Omental fat pad (tissue), 4 donors: ENCODE results near the gene ST8SIA6. TPM values are rescaled to one million over a fixed set of nuclear protein-coding genes. Genes with fewer than 3 reads are reported as not detected.

Source experiments
- ATAC-seq: fragments of 150-250 bp; one replicate; pipeline ENCODE4 v1.9.1; 2016; ENCODE audit warnings: mild to moderate bottlenecking, moderate library complexity; ENCODE audit not compliant: low FRiP score
- DNase-seq: peaks from one replicate; pipeline ENCODE4 v3.0.0-alpha.2; 2019; ENCODE audit warnings: low spot score
- total RNA-seq, 4 donors: library from RNA; depleted of rRNA; stranded (reverse); fragments of >200 nt; gene quantifications; one replicate each; pipeline ENCODE4 v1.1.0, GENCODE V29; 2016
- TF ChIP-seq, protein P1 (sequence below), 3 donors: fragments of 450-650 bp; IDR thresholded peaks; one replicate each; pipeline ENCODE4 v1.5.1; 2016 to 2017; ENCODE audit warnings: antibody characterized with exemption in 3 of 3, mild to moderate bottlenecking in 3 of 3, moderate library complexity in 2 of 3

The ST8SIA6 gene
- total RNA-seq, 4 donors from 2014 or later = 0.19 to 7.6 (median 0.40) TPM

DNA sequence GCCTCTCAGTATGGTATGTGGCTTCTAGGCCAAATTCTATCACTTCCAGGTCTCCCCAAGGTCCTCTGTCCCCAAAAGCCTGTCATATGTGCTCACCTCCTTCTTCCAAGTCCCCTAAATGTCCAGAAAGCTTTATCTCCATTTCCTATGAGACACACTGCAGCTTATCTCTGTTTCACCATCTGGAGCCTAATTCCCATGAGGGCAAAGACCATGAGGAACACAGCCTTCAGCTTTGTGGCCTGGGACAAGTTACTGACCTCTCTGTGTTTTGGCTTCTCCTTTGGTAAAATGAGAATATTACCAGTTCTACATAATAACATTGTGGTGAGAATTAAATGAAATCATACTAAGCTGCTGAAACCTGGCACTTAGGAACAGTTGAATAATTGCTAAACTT lies 19.2 kb downstream of the ST8SIA6 start:
- TF ChIP-seq, protein P1, sequence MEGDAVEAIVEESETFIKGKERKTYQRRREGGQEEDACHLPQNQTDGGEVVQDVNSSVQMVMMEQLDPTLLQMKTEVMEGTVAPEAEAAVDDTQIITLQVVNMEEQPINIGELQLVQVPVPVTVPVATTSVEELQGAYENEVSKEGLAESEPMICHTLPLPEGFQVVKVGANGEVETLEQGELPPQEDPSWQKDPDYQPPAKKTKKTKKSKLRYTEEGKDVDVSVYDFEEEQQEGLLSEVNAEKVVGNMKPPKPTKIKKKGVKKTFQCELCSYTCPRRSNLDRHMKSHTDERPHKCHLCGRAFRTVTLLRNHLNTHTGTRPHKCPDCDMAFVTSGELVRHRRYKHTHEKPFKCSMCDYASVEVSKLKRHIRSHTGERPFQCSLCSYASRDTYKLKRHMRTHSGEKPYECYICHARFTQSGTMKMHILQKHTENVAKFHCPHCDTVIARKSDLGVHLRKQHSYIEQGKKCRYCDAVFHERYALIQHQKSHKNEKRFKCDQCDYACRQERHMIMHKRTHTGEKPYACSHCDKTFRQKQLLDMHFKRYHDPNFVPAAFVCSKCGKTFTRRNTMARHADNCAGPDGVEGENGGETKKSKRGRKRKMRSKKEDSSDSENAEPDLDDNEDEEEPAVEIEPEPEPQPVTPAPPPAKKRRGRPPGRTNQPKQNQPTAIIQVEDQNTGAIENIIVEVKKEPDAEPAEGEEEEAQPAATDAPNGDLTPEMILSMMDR (IDR thresholded peaks at IDR 0.05) = no peak
- DNase-seq = no peak
- ATAC-seq = no peak

DNA sequence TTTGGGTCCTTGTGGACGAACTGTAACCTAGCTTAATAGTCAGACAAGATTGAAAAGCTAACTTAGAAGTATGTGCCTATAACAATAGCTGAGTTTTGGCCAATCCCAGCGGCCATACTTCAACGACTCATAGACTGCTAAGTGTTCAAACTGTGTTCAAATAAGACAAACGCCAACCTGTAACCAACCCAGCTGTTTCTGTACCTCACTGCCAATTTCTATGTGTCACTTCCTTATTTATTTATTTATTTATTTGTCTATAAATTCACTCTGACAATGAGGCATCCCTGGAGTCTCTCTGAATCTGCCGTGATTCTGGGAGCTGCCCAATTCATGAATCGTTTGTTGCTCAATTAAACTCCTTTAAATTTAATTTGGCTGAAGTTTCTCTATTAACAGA lies 21.7 kb downstream of the ST8SIA6 start:
- TF ChIP-seq, protein P1 (IDR thresholded peaks at IDR 0.05) = no peak
- ATAC-seq (no peak), DNase-seq (no peak)

DNA sequence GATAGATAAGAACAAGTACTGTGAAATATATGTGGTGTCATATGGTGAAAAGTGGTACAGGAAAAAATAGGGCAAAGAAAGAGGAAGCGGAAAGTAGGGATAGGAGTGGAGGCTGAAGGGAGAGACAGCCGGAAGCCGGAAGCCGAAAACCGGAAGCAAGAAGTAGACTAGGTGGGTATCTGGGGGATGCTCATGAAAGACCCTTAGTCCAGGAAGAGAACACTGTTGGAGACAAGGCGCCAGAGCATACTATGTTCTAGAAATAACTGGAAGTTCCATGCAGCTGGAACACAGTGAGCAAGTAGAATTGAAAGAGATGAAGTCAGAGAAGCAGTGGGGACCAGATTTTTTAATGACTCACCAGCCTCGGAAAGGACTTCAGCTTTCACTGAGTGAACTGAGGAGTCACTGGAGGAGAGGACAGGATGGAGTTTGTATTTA lies 22.5 kb downstream of the ST8SIA6 start:
- ATAC-seq (no peak), DNase-seq (no peak)
- TF ChIP-seq, protein P1 (IDR thresholded peaks at IDR 0.05) = no peak

DNA sequence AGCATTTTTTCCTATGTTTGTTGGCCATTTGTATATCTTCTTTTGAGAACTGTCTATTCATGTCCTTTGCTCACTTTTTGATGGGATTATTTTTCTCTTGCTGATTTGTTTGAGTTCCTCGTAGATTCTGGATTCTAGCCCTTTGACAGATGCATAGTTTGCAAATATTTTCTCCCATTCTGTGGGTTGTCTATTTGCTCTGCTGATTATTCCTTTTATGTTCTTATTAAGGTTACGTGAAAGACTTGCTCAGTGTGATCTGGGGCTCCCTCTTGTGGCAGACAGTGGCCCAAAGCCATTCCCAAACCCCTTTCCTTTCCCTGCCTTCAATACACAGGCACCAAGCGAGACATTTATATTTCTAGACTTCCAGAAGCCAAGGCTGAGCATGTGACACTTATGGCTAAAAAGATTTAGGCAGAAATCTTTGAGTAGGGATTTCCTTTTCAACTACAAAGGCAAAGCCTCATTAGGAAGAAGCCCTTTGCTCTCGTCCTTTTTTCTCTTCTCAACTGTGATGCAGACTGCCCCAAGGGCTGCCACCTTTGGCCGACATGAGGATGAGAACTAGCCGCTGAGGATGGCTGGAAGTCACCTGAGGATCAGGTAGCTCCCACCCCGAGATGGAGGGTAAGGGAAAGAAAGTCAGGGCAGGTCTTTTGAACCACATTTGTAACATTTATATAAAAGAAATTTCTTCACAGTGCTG lies 23.6 kb downstream of the ST8SIA6 start:
- ATAC-seq = peak; percentile 71
- peak; percentile 59 for DNase-seq
- TF ChIP-seq, protein P1 (IDR thresholded peaks at IDR 0.05) = peak in 2 of 3 donors; percentile 7 to 64

DNA sequence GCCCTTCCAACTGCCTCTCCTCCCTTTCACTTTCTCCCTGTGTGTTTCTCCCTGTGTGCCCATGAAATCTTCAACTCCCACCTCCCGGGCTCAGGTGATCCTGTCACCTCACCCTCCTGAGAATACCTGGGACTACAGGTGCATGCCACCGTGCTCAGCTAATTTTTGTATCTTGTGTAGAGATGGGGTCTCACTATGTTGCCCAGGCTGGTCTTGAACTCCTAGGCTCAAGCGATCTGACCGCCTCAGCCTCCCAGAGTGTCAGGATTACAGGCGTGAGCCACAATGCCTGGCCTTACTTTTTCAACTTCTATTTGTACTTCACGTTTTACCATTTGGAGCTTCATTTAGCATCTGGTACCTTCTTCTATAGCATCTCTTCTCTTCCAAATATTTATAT lies 24.9 kb downstream of the ST8SIA6 start:
- ATAC-seq (no peak), DNase-seq (no peak)
- TF ChIP-seq, protein P1 (IDR thresholded peaks at IDR 0.05) = no peak

DNA sequence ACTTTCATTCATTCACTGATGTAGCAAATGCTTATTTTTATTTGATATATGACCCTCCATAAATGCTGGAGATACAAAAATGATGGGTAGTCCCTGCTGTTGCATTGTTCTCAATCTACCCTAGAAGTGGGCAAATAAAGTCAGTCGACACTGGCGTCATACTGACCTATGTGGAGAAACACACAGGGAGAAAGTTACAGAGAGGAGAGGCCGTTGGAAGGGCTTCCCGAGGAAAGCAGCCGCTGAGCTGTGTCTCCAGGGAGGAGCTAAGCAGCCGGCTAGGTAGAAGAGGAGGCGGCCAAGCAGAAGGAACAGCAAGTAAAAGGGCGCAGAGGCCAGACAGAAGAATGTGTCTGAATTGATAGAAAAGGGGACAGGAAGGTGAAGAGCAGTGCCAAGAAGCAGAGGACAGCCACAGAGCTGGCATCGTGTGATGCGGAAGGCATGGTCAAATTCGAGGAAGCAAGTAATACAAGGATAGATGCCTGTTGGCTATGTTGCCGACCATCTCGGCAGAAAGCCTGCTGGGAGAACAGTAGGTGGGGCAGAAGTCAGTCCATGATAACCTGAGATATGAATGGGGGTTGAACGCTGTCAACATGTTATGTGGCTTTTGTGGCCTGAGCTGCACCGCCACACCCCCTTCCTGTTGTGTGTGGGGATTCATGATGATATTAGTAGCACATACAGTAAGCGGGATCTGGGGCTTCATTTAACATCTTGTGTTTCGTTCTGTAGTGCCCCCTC lies 25.9 kb downstream of the ST8SIA6 start:
- ATAC-seq (no peak), DNase-seq (no peak)
- TF ChIP-seq, protein P1 (IDR thresholded peaks at IDR 0.05) = no peak
